GM21529 (cell line): ENCODE data around the gene LEP.

Experiments
- ATAC-seq: cut with Tn5 transposase; IDR thresholded peaks from one replicate; pipeline ENCODE4 v1.9.1; 2021; ENCODE audit not compliant: unreplicated experiment

LEP gene

DNA sequence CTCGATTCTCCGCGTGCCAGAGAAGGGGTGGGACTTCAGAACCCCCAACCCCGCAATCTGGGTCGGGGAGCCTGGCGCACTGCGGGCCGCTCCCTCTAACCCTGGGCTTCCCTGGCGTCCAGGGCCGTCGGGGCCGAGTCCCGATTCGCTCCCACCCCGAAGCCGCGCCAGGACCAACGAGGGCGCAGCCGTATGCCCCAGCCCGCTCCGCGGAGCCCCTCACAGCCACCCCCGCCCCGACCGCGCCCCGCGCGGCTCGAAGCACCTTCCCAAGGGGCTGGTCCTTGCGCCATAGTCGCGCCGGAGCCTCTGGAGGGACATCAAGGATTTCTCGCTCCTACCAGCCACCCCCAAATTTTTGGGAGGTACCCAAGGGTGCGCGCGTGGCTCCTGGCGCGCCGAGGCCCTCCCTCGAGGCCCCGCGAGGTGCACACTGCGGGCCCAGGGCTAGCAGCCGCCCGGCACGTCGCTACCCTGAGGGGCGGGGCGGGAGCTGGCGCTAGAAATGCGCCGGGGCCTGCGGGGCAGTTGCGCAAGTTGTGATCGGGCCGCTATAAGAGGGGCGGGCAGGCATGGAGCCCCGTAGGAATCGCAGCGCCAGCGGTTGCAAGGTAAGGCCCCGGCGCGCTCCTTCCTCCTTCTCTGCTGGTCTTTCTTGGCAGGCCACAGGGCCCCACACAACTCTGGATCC lies at the start of gene LEP:
Gene LEP, plus strand, starts transcription at position 583 of the 691 bp plus-strand sequence. CDS start 10,741 bp downstream, outside the sequence.
- no peak for ATAC-seq

DNA sequence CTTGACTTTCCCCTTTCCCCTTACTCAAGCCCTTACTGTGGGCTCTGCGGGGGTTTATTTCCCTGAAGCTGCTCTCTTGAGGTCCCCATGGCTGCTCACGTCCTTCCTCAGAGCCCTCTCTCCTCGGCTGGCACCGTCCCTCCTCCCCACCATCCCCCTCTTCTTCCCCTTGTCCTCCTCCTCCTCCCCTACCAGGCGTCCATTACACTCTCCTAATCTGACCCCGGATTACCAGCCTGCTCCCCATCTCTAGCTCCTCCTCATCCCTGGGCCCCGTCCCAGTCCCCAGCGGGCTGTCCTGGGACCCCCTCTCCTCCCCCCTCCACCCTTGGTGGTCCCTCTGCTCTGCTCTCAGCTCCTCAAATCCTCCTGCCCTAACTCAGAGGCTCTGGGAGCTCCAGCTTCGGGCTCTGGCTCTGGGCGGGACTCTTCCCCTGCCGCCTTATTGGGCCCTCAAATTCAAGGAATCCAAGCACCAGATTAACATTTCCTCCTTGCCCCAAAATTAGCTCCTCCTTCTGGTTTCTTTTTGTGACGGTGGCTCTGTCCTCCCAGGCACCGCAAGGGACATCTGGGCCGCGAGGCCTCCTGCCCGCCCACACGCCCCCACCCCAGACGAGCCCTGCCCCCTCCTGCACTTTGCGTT lies 48.5 kb upstream of the LEP start:
- ATAC-seq = no peak

DNA sequence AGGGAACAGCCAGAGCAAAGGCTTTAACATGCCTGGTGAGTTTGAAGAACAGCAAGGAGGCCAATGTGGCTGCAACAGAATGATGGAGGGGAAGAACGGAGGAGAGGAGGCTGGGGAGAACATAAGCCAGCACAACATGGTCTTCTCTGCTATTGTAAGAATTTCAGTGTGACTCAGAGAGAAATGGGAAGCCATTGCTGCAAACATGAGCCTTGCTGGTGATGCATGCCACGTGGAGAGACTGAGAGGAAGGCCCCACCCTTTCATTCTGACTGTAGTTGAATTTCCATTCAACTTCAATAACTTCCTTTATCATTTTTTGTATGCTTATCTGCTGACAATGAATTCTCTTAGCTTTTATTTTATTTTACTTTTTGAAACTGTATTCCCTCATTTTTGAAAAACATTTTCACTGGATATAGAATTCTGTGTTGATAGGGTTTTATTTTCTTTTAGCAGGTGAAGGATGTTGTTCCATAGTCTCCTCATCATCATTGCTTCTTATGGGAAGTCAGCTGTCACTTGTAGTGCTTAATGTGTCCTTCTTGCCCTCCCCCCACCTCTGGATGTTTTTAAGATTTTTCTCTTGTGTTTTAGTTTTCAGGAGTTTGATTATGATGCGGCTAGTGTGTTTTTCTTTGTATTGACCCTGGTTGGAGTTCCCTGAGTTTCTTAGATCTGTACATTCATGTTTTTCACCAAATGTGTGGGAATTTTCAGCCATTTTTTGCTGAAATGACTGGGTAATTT lies 46.4 kb upstream of the LEP start:
- no peak for ATAC-seq

- ATAC-seq = no peak
These were observed 43.5 kb upstream of the LEP start for GRCh38 chr7:128197589-128197988.

DNA sequence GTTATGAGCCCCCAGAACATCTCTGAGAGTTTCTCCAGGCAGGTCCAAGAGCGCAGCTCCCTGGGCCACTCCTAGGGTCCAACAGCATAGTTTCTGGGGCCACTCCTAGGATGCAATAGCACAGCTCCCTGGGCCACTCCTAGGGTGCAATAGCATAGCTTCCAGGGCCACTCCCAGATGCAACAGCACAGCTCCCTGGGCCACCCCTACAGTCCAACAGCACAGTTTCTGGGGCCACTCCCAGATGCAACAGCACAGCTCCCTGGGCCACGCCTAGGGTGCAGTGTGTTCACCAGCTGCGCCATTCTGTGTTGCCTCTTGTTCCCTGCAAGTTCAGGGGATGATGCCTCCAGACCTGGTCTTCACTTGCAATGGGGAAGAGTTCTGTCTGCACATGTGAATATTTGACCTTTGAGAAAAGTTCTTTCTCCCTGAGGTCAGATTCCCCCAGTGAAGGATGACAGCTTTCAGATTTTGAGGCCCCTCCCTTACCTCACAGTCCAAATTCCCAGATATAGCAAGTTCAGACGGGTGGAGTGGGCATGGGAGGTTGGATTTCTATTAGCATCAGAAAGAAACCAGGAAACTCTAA lies 43.0 kb upstream of the LEP start:
- no peak for ATAC-seq

DNA sequence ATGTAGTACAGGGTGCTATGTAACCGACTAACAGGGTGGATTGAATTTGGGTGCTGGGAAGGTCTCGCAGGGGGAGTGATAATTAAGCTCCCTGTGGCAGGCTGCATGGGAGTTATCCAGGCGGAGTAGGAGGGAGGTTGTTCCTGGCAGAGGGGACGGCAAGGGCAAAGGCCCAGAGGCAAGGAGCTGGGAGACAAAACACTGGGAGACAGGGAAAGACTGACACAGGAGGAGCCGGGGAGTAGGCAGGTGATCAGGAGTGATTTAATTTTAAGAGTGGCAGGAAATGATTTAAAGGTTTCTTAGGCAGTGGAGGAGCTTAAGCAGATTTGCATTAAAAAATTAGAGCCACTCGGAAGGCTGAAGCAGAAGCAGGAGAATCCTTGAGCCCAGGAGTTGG lies 40.7 kb upstream of the LEP start:
- no peak for ATAC-seq

GRCh38 chr7:128201067-128201689 lies 39.9 kb upstream of the LEP start:
- no peak for ATAC-seq

DNA sequence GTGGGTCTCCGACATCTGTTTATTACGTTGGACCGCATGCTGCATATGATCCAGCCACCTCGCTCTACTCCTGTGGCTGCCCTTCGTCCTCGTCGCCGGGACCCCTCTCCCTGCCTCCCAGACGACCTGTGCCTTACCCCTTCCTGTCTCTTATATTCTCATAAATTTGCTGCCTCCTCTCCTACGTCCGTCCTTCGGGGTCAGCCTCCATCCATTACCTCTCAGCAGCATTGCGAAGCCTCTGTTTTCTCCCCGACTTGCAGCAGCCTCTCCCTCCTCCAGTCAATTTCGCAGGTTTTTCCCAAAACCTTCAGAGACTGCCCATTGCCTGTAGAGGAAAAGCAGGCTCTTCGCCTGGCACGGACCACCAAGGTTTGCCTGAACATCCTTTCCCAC lies 39.4 kb upstream of the LEP start:
- ATAC-seq = no peak

DNA sequence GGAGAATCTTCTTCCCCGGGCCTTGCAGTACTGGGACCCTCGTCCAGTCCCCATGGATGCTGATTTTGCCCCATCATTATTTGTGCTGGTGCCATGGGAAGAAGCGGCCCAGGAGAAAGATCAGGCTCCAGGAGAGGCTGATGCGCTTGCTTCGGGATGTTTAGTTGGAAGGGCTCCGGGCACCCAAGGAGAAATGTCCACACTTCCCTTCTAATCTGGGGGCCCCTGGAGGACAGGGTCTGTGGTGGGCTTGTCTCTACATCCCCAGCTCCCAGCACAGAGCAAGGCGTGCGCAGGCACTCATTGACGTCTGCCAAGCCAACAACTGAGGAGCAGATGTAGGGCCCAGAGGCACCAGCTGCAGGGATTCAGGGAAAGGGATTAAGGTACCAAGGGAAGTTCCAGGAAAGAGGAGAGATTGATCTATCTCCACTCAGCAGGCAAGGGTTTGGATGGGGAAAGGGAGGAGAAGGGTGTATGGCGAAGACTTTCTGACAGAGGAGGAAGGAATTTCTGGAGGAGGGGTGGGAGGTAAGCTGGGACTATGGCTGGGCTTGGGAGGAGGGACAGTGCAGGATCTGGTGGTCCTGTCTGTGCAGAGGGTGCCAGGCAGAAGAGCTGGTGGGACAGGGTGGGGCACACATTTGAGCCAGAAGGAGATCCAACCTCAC lies 38.7 kb upstream of the LEP start:
- no peak for ATAC-seq

GRCh38 chr7:128203047-128203491 lies 38.0 kb upstream of the LEP start:
- no peak for ATAC-seq

DNA sequence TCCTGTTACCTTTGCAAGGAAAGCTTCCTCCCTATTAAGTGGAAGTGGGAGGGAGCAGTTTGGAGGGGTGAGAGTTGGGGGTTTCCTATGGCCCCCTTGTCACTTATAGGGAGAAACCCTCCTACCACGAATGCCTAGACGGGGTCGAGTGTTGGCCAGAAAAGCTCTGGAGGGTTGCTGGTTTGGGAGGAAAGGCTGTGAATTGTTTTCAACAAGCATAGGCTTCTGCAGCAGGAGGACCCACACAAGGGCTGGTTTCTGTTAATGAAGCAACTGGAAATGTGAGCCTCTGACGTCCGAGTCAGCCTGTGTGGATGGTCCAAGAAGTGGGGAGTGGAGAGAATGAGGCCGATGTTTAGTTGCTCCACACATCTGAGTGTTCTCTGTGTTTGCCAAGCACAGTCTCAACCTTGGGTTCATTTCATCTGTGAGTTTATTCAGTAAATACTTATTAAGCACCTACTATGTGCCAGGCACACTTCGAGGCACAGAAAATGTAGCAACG lies 37.3 kb upstream of the LEP start:
- ATAC-seq = no peak

DNA sequence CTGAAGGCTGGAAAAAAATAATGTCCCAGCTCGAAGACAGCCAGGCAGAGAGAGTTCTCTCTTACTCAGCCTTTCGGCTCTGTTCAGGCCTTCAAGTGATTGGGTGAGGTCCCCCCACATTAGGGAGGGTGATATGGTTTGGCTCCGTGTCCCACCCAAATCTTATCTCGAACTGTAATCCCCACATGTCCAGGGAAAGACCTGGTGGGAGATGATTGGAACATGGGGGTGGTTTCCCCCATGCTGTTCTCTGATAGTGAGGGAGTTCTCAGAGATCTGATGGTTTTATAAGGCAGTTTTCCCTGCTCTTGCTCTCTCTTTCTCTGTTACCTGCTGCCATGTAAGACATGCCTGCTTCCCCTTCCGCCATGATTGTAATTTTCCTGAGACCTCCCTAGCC lies 36.6 kb upstream of the LEP start:
- no peak for ATAC-seq

DNA sequence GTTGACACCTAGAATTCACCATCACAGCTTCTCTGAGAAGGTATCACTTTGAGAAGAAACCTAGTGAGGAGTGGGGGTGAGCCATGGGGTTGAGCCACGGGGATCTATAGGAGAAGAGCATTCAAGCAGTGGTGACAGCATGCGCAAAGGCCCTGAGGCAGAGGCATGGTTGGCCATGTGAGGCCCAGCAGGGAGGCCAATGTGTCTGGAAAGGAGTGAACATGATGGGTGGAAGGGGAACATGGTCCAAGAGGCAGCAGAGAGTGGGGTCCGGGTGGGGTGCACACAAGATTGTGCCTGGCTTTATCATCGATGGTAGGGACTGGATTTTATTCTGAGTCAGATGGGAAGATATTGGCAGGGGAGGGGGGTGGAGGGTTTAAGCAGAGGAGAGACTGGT lies 36.0 kb upstream of the LEP start:
- ATAC-seq = no peak

DNA sequence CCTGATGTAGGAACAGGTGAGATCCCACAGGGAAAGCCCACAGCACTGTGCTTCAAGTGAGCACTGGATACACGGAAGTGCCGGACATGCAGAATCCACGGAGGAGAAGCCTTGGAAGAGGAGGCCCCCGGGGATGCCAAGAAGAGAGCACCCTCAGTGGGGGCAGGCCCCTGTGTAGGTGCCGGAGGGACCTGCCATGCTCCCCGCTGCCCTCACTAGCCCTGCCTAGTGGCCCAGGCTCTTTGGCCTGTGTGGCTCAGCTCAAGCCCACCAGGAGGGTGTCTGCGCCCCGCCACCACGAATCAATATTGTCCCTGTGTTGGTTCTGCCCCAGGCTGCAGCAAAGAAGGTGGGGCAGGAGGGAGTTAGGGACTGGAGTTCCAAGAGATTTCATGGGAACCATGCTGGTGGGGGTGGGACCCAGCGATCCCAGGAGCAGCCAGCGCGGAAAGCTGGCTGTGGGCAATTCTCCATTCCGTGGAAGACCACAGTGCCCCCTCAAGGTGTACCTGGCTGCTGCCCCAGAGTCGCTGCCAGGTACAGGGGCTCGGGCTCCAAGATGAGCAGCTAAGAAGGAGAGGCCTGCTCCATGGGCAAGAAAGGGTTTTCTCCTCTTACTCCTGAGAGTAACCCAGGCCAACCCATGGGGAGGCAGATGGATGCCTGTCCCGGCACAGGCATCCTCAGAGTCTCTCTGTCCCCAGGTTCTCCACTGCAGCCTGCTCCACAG lies 34.9 kb upstream of the LEP start:
- no peak for ATAC-seq

DNA sequence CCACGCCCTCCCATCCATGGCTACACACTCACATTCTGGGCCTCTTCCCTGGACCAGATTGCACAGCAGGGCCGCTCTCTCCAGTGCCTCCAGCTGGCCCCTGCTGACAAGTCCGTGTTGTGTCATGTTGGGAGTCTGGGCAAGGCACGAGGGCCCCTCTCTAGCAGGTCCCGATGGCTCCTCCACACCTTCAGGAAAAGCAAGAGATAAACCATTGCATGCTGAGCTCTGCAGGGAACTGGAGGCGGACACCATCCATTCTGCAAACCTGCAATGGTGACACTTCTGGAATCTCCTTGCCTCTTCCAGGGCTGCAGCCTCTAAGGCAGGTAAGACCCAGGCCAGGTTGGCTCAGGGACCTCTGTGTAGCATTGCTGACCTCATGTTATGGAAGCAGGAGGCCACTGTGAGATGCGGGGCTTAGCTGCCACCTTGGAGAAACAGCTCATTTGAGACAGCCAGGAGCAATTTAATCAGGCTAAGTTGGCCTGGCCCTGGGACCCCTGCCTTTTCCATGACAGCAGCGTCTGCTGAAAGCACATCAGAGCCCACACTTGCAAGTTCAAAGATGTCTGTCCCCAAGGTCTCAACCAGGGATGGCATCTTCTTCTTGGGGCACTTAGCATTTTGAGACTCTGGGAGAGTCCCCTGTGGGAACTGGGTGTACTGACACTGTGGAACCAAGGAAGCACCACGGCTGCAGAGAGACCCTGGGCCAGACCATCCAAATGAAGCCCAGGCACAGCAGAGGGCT lies 34.2 kb upstream of the LEP start:
- no peak for ATAC-seq

GRCh38 chr7:128207609-128208008 lies 33.5 kb upstream of the LEP start:
- ATAC-seq = no peak

DNA sequence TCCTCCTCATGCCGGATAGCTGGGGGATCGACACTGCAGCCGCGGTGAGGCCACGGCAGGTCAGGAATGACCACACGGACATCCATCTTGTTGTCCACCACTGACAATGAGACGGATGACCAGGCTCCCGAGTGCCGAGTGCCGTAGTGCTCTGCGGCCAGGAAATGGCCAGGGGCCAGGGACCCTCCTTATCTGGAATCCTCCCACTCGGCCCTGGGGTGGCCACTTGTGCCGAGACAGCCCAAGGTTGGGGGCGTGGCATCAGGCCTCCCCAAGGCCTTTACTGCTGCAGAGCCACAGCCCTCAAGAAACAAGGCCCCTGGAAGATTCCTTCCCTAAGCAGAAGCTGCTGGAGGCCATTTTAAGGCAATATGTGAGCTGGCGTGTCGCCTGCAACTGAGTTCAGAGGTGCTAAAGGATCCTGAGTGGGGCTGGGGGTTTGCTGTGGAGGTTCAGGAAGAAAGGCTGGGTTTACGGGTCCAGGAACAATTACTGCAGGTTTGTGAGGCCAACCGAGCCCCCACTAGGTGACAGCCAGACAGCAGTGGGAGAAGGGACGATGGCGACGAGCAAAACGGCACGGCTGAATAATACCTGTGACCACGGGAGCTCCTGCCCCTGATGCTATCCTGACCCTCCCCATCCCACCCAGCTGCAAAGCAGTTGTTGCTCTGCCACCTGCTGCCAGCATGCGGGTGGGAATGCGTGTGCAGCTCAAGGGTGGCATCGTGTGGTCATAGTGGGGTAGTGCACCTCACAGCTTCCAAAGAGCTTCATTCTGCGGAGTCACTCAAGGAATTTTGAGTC lies 31.6 kb upstream of the LEP start:
- ATAC-seq = peak; percentile 48

- no peak for ATAC-seq
These were observed 31.1 kb upstream of the LEP start for GRCh38 chr7:128210036-128210347.
